Measurements from ENCODE around the gene PRM1. TPM values are rescaled to one million over a fixed set of nuclear protein-coding genes. Genes with fewer than 3 reads are reported as not detected.

PRM1 gene
- total and polyA plus RNA-seq, 2 of the 13 experiments (the other 11 are each of a cell fraction or from before 2014, with no cell fraction given) = not detected

DNA sequence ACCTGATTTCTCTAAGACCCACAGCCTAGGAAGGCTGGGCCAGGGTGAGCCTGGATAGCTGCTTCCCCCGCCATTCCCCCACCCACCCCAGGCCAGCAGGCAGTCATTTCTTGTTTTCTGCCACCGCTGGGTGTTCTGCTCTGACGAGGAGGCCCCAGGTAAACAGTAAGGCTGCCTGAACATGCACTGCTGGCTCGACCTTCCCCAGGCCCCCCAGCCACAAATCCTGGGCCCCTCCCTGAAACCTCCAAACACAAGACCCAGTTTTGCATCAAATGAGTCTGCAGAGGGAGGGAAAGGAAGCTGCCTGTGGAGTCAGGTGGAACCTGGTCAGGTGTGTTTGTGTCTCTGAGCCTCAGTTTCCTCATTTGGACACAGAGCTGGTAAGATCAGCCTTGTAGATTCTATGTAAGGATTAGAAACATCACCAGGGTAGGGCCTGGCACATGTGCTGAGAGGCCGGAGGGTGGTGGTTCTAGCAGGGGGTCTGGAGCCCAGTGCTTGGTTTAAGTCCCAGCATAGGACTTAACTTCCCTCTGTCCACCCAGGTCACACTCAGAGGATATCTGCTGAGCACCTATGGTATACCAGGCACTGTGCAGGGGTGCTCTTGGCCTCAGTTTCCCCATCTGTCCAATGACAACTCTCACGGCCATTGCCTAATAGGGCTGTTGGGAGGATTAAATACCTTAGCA, 18.9 kb upstream of the PRM1 start (continued):
- TF ChIP-seq, protein P1, sequence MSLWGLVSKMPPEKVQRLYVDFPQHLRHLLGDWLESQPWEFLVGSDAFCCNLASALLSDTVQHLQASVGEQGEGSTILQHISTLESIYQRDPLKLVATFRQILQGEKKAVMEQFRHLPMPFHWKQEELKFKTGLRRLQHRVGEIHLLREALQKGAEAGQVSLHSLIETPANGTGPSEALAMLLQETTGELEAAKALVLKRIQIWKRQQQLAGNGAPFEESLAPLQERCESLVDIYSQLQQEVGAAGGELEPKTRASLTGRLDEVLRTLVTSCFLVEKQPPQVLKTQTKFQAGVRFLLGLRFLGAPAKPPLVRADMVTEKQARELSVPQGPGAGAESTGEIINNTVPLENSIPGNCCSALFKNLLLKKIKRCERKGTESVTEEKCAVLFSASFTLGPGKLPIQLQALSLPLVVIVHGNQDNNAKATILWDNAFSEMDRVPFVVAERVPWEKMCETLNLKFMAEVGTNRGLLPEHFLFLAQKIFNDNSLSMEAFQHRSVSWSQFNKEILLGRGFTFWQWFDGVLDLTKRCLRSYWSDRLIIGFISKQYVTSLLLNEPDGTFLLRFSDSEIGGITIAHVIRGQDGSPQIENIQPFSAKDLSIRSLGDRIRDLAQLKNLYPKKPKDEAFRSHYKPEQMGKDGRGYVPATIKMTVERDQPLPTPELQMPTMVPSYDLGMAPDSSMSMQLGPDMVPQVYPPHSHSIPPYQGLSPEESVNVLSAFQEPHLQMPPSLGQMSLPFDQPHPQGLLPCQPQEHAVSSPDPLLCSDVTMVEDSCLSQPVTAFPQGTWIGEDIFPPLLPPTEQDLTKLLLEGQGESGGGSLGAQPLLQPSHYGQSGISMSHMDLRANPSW (CRISPR knock-in tag; IDR thresholded peaks at IDR 0.05; ENCODE audit: borderline replicate concordance) = no peak
- TF ChIP-seq ZNF674 (CRISPR knock-in tag; IDR thresholded peaks at IDR 0.05; ENCODE audit: low read depth) (no peak), RFX1 (IDR thresholded peaks at IDR 0.05) (no peak), BRCA1 (CRISPR knock-in tag; IDR thresholded peaks at IDR 0.05) (no peak), SIN3B (IDR thresholded peaks at IDR 0.05; ENCODE audit: low read length) (no peak), ZNF570 (CRISPR knock-in tag; IDR thresholded peaks at IDR 0.05; ENCODE audit: borderline replicate concordance) (no peak), ETV5 (CRISPR knock-in tag; IDR thresholded peaks at IDR 0.05; ENCODE audit: borderline replicate concordance) (no peak), ZNF12 (CRISPR knock-in tag; IDR thresholded peaks at IDR 0.05) (no peak), SATB2 (CRISPR knock-in tag; IDR thresholded peaks at IDR 0.05) (no peak), MXD4 (CRISPR knock-in tag; IDR thresholded peaks at IDR 0.05) (no peak)
- TF ChIP-seq, protein P2, sequence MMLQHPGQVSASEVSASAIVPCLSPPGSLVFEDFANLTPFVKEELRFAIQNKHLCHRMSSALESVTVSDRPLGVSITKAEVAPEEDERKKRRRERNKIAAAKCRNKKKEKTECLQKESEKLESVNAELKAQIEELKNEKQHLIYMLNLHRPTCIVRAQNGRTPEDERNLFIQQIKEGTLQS (CRISPR knock-in tag; IDR thresholded peaks at IDR 0.05) = no peak
- TF ChIP-seq, protein P3, sequence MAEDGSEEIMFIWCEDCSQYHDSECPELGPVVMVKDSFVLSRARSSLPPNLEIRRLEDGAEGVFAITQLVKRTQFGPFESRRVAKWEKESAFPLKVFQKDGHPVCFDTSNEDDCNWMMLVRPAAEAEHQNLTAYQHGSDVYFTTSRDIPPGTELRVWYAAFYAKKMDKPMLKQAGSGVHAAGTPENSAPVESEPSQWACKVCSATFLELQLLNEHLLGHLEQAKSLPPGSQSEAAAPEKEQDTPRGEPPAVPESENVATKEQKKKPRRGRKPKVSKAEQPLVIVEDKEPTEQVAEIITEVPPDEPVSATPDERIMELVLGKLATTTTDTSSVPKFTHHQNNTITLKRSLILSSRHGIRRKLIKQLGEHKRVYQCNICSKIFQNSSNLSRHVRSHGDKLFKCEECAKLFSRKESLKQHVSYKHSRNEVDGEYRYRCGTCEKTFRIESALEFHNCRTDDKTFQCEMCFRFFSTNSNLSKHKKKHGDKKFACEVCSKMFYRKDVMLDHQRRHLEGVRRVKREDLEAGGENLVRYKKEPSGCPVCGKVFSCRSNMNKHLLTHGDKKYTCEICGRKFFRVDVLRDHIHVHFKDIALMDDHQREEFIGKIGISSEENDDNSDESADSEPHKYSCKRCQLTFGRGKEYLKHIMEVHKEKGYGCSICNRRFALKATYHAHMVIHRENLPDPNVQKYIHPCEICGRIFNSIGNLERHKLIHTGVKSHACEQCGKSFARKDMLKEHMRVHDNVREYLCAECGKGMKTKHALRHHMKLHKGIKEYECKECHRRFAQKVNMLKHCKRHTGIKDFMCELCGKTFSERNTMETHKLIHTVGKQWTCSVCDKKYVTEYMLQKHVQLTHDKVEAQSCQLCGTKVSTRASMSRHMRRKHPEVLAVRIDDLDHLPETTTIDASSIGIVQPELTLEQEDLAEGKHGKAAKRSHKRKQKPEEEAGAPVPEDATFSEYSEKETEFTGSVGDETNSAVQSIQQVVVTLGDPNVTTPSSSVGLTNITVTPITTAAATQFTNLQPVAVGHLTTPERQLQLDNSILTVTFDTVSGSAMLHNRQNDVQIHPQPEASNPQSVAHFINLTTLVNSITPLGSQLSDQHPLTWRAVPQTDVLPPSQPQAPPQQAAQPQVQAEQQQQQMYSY (CRISPR knock-in tag; IDR thresholded peaks at IDR 0.05) = no peak
- TF ChIP-seq, protein P4, sequence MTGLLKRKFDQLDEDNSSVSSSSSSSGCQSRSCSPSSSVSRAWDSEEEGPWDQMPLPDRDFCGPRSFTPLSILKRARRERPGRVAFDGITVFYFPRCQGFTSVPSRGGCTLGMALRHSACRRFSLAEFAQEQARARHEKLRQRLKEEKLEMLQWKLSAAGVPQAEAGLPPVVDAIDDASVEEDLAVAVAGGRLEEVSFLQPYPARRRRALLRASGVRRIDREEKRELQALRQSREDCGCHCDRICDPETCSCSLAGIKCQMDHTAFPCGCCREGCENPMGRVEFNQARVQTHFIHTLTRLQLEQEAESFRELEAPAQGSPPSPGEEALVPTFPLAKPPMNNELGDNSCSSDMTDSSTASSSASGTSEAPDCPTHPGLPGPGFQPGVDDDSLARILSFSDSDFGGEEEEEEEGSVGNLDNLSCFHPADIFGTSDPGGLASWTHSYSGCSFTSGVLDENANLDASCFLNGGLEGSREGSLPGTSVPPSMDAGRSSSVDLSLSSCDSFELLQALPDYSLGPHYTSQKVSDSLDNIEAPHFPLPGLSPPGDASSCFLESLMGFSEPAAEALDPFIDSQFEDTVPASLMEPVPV (CRISPR knock-in tag; IDR thresholded peaks at IDR 0.05) = no peak
- TF ChIP-seq, protein P5, sequence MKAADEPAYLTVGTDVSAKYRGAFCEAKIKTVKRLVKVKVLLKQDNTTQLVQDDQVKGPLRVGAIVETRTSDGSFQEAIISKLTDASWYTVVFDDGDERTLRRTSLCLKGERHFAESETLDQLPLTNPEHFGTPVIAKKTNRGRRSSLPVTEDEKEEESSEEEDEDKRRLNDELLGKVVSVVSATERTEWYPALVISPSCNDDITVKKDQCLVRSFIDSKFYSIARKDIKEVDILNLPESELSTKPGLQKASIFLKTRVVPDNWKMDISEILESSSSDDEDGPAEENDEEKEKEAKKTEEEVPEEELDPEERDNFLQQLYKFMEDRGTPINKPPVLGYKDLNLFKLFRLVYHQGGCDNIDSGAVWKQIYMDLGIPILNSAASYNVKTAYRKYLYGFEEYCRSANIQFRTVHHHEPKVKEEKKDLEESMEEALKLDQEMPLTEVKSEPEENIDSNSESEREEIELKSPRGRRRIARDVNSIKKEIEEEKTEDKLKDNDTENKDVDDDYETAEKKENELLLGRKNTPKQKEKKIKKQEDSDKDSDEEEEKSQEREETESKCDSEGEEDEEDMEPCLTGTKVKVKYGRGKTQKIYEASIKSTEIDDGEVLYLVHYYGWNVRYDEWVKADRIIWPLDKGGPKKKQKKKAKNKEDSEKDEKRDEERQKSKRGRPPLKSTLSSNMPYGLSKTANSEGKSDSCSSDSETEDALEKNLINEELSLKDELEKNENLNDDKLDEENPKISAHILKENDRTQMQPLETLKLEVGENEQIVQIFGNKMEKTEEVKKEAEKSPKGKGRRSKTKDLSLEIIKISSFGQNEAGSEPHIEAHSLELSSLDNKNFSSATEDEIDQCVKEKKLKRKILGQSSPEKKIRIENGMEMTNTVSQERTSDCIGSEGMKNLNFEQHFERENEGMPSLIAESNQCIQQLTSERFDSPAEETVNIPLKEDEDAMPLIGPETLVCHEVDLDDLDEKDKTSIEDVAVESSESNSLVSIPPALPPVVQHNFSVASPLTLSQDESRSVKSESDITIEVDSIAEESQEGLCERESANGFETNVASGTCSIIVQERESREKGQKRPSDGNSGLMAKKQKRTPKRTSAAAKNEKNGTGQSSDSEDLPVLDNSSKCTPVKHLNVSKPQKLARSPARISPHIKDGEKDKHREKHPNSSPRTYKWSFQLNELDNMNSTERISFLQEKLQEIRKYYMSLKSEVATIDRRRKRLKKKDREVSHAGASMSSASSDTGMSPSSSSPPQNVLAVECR (CRISPR knock-in tag; IDR thresholded peaks at IDR 0.05; ENCODE audit: borderline replicate concordance) = peak; percentile 6; the same call in 1 of the 2 replicates
- TF ChIP-seq, protein P6, sequence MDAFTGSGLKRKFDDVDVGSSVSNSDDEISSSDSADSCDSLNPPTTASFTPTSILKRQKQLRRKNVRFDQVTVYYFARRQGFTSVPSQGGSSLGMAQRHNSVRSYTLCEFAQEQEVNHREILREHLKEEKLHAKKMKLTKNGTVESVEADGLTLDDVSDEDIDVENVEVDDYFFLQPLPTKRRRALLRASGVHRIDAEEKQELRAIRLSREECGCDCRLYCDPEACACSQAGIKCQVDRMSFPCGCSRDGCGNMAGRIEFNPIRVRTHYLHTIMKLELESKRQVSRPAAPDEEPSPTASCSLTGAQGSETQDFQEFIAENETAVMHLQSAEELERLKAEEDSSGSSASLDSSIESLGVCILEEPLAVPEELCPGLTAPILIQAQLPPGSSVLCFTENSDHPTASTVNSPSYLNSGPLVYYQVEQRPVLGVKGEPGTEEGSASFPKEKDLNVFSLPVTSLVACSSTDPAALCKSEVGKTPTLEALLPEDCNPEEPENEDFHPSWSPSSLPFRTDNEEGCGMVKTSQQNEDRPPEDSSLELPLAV (CRISPR knock-in tag; conservative IDR thresholded peaks at IDR 0.05; ENCODE audit: low read depth) = no peak
